CD1c-positive myeloid dendritic cell (primary cell): Measurements from ENCODE around the gene FAM135A.
"Not testable (repeated sequence)": the region's sequence is repeated elsewhere in the genome, so short reads cannot be mapped to it uniquely, and the experiment has no call there.

Source experiments
- DNase-seq: peaks from one replicate; pipeline ENCODE4 v3.0.0-alpha.2; 2016; ENCODE audit errors: extremely low spot score

FAM135A gene

DNA sequence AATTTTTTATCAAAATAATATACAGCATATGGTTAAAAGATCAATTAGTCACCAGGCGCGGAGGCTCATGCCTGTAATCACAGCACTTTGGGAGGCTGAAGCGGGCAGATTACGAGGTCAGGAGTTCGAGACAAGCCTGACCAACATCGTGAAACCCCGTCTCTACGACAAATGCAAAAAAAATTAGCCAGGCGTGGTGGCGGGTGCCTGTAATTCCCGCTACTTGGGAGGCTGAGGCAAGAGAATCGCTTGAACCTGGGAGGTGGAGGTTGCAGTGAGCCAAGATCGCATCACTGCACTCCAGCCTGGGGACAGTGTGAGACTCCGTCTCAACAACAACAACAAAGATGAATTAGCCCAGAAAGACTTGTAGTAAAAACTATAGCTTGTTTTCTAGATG, 46.4 kb downstream of the FAM135A start:
- DNase-seq, result not testable (repeated sequence)

DNA sequence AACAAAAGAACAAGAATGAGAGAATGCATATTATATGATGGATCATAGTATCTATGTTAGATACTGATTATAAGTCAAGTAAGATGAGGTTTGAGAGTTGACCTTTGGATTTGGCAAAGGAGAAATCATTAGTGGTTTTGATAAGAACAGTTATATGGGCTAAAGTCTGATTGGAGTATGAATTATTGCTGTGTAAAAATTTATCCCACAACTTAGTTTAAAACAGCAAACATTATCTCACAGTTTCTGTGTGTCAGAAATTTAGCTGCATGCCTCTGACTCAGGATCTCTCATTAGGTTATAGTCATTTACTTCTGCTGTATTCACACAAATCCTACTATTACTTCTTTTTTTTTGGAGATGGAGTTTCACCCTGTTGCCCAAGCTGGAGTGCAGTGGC, 56.7 kb downstream of the FAM135A start:
- DNase-seq, result no peak

DNA sequence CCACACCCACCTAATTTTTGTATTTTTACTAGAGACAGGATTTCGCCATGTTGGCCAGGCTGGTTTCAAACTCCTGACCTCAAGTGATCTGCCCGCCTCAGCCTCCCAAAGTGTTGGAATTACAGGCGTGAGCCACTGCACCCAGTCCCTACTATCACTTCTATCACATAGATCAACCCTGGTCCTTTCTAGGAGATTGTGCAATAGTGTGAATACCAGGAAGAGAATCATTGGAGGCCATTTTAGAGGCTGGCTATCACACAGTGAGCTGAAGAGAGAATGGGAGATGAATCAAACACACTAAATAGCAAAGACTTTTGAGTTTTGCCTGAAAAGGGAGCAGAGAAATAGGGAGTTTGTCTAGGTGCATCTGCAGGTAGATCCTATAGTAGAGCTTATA, 57.2 kb downstream of the FAM135A start:
- DNase-seq, result not testable (repeated sequence)

DNA sequence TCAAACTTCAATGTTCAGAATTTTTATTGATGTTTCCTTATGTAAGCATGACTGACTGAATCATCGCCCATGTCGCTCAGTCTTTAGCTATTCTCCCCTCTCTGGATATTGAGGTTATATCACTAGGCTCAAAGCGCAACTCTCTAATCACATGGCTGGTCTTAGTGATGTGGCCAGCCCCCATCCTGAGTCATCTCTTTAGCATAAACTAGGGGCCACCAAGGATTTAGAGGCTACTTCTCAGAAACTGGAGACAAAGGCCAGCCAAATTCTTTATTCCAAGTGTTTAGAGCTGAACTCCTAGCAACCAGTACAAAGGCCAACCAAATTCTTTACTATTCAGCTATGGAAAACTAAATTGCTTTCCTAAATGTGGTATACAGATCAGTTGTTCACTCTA, 61.4 kb downstream of the FAM135A start:
- DNase-seq, result no peak

DNA sequence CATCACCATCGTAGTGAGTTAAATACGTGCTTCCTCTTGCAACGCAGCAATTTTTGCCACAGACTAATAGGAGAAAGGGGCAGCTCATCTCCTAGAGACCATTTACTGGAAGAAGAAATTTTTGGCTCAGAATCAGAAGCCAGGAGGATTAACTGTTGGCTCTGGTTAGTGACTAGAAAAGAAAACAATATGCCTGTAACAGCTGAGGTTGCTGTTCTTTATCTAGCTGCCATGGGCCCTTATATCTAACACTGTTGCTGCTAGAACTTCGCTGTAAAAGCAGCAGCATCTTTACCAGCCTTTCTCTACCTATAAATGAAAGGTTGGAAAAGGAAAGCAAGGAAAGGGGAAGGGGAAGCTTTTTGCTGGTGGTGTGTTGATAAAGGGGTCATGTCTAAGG, 65.9 kb downstream of the FAM135A start:
- DNase-seq, result no peak

DNA sequence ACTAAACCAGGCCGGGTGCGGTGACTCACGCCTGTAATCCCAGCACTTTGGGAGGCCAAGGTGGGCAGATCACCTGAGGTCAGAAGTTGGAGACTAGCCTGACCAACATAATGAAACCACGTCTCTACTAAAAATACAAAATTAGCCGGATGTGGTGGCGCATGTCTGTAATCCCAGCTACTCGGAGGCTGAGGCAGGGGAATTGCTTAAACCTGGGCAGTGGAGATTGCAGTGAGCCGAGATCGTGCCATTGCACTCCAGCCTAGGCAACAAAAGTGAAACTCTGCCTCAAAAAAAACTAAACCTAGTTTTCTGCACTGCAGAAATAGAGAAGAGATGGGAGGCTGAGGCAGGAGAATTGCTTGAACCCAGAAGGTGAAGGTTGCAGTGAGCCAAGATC, 73.3 kb downstream of the FAM135A start:
- DNase-seq, result not testable (repeated sequence)

DNA sequence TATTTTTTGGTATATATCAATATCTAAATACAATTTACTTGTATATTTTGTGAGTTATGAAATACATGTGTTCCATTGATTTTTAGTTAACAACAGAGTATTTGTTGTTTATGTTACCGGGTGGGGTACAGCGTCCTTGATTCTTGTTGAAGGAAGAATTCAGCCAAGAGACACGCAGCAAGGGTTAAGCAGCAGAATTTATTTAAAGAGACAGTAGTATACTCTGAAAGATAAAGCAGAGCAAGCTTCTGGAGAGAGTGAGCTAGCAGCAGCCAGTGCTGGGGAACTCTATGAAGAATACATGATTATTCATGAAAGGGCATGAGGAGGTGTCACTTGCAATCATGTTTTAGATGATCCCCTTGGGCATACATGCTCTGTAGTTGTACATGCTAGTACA, 76.1 kb downstream of the FAM135A start:
- DNase-seq, result no peak

DNA sequence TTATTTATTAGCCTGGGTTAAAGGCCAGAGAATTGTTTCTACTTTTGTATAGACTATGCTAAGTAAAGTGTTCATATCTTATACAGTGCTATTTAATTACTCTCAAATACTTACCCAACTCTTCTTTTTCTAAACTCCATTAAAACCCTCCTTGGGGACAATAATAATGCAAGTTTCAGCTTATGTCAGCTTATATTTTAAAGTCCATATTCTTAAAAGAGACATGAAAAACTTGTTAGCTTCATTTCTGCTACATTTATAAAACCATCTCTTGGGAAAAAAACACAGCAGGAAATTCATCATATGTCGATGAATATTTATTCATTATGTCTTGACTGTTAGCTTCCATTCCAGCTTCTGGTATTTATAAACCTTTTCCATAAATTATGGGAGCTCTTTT, 81.5 kb downstream of the FAM135A start:
- DNase-seq, result no peak

DNA sequence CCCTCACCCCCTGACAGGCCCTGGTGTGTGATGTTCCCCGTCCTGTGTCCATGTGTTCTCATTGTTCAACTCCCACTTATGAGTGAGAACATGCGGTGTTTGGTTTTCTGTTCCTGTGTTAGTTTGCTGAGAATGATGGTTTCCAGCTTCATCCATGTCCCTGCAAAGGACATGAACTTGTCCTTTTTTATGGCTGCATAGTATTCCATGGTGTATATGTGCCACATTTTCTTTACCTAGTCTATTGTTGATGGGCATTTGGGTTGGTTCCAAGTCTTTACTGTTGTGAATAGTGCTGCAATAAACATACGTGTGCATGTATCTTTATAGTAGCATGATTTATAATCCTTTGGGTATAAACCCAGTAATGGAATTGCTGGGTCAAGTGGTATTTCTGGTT, 82.5 kb downstream of the FAM135A start:
- DNase-seq, result not testable (repeated sequence)

DNA sequence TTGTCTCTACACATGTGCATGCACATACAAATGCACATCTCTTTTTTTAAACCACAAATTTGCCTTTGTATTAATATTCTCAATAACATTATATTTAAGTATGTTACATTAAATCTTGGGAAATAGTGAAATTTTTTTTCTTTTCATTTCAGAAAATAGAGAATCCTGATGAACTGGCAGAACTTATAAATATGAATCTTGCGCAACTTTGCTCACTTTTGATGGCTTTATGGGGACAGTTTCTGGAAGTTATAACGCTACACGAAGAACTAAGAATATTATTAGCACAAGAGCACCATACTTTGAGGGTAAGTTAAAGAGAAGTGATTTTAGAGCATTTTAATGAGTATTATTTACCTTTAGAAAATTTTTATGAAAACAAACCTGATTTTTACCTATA, 89.2 kb downstream of the FAM135A start:
- DNase-seq, result no peak

DNA sequence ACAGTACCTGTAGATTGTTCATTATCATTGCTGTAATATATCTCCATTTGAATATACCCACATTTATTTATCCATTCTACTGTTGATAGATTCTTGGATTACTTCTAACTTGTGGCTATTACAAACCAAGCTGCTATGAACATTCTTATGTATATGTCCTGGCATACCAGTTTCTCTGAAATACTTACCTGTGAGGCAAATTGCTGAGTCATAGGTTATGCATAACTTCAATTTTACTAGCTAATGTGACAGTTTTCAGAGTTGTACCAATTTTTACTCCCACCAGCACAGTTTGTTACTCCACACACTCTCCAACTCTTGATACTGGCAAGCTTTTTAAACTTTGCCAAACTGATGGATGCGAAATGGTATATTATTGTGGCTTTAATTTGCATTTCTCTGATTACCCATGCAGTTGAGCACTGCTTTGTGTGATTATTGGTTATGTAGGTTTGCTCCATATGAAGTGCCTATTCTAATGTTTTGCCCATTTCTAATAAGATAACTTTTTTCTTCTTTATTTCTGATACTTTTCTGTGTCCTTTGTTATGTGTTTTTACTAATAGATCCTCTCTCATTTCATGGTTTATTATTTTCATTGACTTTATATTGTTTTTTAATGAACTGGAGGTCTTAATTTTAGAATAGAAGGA, 90.6 kb downstream of the FAM135A start:
- DNase-seq, result no peak

DNA sequence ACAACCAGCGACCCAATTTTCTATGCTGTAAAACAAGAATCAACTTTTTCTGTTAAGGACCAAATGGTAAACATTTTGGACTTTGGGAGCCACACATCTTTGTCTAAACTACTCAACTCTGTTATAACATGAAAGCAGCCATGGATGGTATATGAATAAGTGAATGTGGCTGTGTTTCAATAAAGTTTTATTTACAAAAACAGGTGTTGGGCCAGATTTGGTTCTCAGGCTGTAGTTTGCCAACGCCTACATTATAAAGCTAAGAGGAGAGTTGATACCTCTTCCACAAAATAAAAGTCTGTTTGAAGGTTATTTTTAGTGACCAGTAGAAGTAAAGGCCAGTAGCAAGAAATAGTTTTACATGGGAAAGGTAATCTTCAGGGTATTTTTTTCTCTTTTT, 93.0 kb downstream of the FAM135A start:
- DNase-seq, result no peak

DNA sequence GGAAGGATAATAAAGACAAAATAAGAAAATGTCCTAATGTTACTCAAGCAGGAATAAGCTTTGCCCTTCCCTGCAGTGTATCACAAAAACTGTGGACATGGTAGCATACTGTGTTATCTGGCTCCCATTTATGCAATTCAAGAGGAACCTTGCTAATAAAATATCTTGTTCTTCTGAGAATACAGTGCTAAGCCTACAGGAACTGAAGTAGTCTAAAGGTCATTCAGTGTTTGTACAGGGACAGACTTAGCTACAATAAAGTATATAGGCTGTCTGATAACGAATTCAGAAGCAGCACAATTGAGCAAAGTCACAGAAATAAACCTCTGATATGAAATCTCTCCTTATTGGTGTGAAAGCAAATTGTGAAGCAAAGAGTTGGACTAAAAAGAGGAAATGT, 93.9 kb downstream of the FAM135A start:
- no peak for DNase-seq

DNA sequence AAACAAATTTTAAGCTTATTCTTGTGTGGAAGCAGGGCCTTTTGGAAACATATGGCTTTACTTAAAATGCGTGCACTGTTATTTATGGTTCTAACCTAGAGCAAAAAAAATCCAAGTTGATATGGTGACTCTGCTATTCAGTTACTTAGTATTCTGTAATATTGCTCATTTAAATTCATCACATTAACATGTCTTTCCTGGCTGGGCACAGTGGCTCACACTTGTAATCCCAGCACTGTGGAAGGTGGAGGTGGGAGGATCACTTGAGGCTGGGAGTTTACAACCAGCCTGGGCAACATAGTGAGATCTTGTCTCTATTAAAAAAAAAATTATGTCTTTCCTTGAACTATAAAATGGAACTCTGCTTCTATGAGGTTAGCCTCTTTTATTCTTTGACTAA, 95.6 kb downstream of the FAM135A start:
- DNase-seq, result no peak

DNA sequence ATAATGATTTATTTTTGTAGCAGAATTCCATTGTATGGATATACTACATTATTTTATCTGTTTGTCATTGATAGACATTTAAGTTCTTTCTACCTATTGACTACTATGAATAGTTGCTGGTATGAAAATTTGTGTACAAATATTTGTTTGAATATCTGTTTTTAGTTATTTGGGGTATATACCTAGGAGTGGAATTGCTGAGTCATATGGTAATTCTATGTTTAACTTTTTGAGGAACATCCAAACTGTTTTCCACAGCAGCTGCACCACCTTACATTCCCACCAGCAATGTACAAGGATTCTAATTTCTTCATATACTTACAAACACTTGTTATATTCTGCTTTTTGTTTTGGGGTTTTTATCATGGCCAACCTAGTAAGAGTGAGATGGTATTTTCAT, 97.3 kb downstream of the FAM135A start:
- no peak for DNase-seq

DNA sequence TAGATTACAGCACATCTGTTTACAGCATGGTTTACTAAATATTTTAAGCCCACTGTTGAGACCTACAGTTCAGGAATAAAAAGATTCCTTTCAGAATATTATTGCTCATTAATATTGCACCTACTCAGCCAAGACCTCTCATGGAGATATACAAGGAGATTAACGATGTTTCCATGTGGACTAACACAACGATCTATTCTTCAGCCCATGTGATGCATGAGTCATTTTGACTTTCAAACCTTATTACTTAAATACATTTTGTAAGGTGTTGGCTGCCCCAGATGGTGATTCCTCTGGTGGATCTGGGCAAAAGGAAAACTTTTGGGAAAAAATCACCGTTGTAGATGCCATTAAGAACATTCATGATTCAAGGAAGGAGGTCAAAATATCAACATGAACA, 105.4 kb downstream of the FAM135A start:
- no peak for DNase-seq

DNA sequence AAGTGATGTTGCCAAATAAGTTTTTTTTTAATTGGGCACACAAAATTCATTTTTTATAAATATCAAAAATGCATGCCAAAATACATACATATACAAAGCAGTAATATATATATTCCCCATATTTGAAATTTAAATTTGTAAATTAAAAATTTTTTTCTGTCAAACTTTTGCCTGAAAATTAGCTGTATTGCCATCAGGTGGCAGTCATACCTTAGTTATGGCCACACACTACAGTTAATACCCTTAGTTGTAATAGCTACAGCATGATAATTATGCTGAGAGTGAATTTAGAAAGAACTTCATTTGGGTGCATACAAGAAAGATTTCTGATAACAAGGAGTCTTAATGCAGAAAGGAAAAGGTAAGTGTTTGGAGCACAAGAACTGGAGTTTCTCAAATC, 107.3 kb downstream of the FAM135A start:
- peak; percentile 44 for DNase-seq

DNA sequence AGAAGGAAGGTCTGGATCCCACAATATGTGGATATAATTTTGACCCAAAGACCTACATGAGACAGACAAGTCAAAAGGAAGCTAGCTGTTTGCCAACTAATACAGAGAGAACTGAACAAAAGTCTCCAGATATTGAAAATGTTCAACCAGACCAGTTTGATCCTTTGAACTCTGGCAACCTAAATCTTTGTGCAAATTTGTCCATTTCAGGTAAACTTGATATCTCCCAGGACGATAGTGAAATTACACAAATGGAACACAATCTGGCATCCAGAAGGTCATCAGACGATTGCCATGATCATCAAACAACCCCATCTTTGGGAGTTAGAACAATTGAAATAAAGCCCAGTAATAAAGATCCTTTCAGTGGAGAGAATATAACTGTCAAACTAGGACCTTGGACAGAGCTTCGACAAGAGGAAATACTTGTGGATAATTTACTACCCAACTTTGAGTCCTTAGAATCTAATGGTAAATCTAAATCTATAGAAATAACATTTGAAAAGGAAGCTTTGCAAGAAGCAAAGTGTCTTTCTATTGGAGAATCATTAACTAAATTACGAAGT, 111.5 kb downstream of the FAM135A start:
- DNase-seq, result no peak

DNA sequence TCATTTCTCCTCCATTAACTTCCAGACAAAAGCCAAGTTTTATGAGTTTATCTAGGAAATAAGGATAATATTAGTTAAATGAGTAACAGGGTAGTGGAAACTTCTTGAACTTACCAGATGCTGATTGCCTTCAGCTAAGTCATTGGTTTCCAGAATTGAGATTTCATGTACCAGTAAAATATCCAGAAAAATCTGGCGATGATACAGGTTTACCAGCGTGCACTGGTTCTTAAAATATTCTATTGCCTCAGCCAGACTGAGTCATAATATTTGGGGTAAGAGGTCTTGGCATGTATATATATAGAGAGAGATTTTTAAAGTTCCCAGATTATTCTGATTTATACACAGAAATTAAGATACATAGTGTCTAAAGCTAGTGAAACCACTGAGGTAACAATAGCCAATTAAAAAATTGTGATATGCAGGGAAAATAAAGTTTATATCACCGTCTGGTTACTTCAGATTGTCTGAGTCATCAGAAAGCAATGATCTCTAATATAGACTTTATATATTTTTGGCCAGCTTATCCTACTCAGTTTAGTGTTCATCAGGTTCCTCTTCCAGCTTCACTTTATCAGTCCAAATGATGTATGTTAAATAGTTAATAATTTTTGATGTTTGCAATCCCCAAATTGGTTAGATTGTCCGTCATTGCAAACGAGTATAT, 113.9 kb downstream of the FAM135A start:
- DNase-seq, result no peak

DNA sequence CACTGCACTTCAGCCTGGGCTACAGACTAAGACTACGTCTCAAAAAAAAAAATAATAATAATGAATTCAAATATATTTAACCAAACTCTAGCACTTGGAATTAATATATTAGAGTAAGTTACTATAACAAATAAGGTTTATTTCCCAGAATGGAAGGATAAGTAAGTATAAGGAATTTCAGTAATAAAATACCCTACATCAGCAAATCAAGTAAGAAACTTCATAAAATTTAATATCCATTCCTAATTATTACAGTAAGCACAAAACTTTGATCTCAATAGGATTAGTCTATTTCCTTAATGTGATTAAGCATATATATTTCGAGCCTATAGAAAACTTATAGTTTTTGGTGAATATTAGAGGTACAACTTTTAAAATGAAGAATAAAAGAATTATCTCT, 116.7 kb downstream of the FAM135A start:
- DNase-seq, result no peak

DNA sequence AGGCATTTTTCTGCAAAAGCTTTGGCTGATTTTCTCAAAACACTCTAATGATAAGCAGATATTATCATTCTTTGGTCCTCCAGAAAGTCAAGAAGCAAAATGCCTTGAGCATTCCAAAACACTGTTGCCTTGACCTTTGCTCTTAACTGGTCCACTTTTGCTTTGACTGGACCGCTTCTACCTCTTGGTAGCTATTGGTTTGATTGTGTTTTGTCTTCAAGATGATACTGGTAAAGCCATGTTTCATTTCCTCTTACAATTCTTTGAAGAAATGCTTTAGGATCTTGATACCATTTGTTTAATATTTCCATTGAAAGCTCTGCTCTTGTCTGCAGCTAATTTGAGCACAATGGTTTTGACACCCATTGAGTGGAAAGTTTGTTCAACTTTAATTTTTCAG, 117.8 kb downstream of the FAM135A start:
- no peak for DNase-seq

DNA sequence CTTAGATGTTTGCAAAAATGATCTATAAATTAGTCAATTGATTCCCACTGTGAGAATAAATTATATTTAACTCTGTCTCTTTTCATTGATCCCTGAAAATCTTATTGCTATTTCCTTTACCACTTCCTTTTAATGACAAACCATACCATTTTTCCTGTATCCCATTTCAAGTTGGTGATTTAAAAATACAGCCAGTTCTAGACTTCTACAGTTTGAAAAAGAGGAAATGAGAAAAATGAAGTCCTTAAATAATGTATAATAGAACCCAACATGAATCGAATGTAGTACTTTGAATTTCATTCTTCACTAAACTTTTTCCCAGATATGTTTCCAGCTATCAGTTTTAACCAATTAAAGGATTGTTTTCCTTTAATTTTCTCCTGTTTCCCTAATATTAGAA, 124.0 kb downstream of the FAM135A start:
- DNase-seq, result peak; percentile 34

DNA sequence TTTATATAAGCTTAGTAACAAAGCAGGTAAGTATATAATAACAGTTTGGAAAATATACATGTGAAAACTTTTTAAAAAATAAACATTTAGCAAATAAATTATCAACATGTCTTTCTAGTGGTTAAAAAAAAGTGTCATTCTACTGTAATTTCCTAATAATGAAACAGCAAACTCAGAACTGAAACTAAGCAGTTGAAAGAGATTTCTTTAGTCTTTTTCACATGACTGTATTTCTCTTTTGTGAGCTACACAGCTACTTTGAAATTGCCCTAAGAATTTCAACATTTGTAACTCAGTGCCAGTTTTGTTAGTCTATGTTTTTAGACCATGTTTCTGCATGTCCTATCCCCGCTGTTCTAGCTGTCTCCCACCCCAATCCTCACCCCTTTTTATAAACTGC, 125.1 kb downstream of the FAM135A start:
- DNase-seq, result peak; percentile 67

DNA sequence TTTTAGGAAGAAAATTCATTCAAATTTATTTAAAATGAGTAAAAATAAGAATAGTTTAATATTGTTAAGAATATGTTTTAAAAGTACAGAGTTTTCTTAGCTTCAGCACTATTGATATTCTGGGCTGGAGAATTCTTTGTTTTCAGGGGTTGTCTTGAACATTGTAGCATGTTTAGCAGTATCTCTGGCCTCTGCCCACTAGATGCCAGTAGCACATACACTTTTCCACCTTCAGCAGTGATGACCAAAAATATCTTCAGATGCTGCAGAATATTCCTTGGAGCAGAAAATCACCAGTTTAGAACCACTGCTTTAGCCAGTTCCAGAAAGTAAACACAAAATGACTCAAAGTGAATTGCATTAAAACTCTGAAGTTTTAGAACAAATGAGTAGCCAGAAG, 134.0 kb downstream of the FAM135A start:
- DNase-seq, result no peak
